Gastroesophageal sphincter (tissue), 4 donors: ENCODE measurements around the gene COA8. TPM values are rescaled to one million over a fixed set of nuclear protein-coding genes. Genes with fewer than 3 reads are reported as not detected.

Experiments
- ATAC-seq: fragments of 150-250 bp; one replicate; pipeline ENCODE4 v1.9.1; 2016; ENCODE audit warnings: mild to moderate bottlenecking, moderate library complexity
- H3K27ac ChIP-seq, 4 donors: fragments of 200-600 bp; sonication (generic) in 3 of 4; 1 replicate in 3 of 4; 2 replicates in 1 of 4; pipeline ENCODE4 v1.5.1; 2016 to 2019
- H3K27me3 ChIP-seq: fragments of 200-600 bp; sonication (generic); one replicate; pipeline ENCODE4 v1.5.1; 2019
- H3K36me3 ChIP-seq, 2 donors: fragments of 200-600 bp; sonication (generic); one replicate each; pipeline ENCODE4 v1.5.1; 2019; ENCODE audit warnings: control low read depth in 1 of 2
- H3K4me1 ChIP-seq, 3 donors: fragments of 200-600 bp; sonication (generic); 1 replicate in 2 of 3; 2 replicates in 1 of 3; pipeline ENCODE4 v1.5.1; 2016 to 2019; ENCODE audit warnings: control low read depth in 2 of 3
- H3K4me3 ChIP-seq, 2 donors: fragments of 200-600 bp; sonication (generic); one replicate each; pipeline ENCODE4 v1.5.1; 2019; ENCODE audit warnings: mild to moderate bottlenecking in 1 of 2, moderate library complexity in 1 of 2
- H3K9me3 ChIP-seq, 3 donors: fragments of 200-600 bp; sonication (generic); one replicate each; pipeline ENCODE4 v1.5.1; 2017 to 2019; ENCODE audit warnings: control low read depth in 2 of 3
- EP300 ChIP-seq: sonication (generic); formaldehyde crosslinking; IDR thresholded peaks from one replicate; pipeline ENCODE4 v1.6.1; 2017; ENCODE audit warnings: antibody characterized with exemption, mild to moderate bottlenecking
- POLR2A ChIP-seq, 2 donors: fragments of 450-650 bp; IDR thresholded peaks; one replicate each; pipeline ENCODE4 v1.6.1; 2017; ENCODE audit warnings: antibody characterized with exemption in 2 of 2, mild to moderate bottlenecking in 2 of 2, moderate library complexity in 1 of 2
- POLR2AphosphoS5 ChIP-seq: sonication (generic); formaldehyde crosslinking; IDR thresholded peaks from one replicate; pipeline ENCODE4 v1.6.1; 2017; ENCODE audit warnings: antibody characterized with exemption
- WGBS, 2 donors: methylation state at CpG; one replicate each; pipeline ENCODE4 v1.1.5; 2018; ENCODE audit warnings: low coverage in 1 of 2; 5-methylcytosine and 5-hydroxymethylcytosine counted together
- total RNA-seq, 4 donors: library from RNA; depleted of rRNA; stranded (reverse); fragments of >200 nt; gene quantifications; one replicate each; pipeline ENCODE4 v1.1.0, GENCODE V29; 2016
- TF ChIP-seq, protein P1 (sequence below), 4 experiments: fragments of 200-600 bp in 2 of 4; fragments of 450-650 bp in 2 of 4; sonication (generic) in 1 of 4; IDR thresholded peaks; one replicate each; pipeline ENCODE4 v1.5.1; 2017 to 2019; ENCODE audit warnings: antibody characterized with exemption in 4 of 4, mild to moderate bottlenecking in 2 of 4, moderate library complexity in 2 of 4

The COA8 gene
- total RNA-seq, 4 donors from 2014 or later = 25.8 to 41.4 (median 28.4) TPM

DNA sequence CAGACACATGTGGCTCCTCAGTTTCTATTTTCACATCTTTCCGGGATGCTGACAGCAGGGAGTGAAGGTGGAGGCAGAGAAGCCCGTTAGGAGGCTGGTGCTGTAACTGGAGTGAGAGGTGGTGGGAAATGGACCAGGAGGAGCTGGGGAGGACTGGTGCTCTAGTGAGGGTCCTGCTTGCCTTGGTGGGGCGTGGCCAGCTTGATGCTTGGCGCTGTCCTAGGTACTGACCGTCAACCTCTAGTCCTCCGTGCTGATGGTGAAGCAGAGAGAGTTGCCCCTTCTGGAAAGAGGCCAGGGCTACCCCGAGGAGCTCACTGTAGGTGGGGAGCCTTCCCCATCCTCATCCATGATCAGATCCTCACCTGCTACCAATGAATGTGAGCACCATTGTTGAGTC lies 32.4 kb upstream of the COA8 start:
- no peak overlapping the region for H3K4me3 ChIP-seq
- H3K4me1 ChIP-seq = peaks cover 2 to 92% (median 64%) of the 10 kb centered on the region in 3 donors
- peaks cover 0 to 51% of the 10 kb centered on the region in 2 donors for H3K36me3 ChIP-seq
- H3K27ac ChIP-seq = peak overlapping the region in 3 of 4 donors; percentile 92 to 96 (median 96)
- no peaks in the 10 kb centered on the region for H3K27me3 ChIP-seq
- H3K9me3 ChIP-seq = no peaks in the 10 kb centered on the region
- no peak for ATAC-seq
- WGBS, 2 donors = 43% methylated on average over 4 of the region's 7 CpGs; no CpG with 5 or more reads in 1 of the 2 donors
- TF ChIP-seq POLR2AphosphoS5 (no peak), POLR2A (IDR thresholded peaks at IDR 0.05) (no peak), EP300 (no peak)
- TF ChIP-seq, protein P1, sequence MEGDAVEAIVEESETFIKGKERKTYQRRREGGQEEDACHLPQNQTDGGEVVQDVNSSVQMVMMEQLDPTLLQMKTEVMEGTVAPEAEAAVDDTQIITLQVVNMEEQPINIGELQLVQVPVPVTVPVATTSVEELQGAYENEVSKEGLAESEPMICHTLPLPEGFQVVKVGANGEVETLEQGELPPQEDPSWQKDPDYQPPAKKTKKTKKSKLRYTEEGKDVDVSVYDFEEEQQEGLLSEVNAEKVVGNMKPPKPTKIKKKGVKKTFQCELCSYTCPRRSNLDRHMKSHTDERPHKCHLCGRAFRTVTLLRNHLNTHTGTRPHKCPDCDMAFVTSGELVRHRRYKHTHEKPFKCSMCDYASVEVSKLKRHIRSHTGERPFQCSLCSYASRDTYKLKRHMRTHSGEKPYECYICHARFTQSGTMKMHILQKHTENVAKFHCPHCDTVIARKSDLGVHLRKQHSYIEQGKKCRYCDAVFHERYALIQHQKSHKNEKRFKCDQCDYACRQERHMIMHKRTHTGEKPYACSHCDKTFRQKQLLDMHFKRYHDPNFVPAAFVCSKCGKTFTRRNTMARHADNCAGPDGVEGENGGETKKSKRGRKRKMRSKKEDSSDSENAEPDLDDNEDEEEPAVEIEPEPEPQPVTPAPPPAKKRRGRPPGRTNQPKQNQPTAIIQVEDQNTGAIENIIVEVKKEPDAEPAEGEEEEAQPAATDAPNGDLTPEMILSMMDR (IDR thresholded peaks at IDR 0.05) = no peak

GRCh38 chr14:103530831-103531230 lies 31.9 kb upstream of the COA8 start:
- no peaks in the 10 kb centered on the region for H3K9me3 ChIP-seq
- H3K27ac ChIP-seq = peak overlapping the region in 3 of 4 donors; percentile 92 to 96 (median 96)
- no peak for ATAC-seq
- H3K4me3 ChIP-seq = no peak overlapping the region
- H3K27me3 ChIP-seq = no peaks in the 10 kb centered on the region
- peaks cover 2 to 97% (median 65%) of the 10 kb centered on the region in 3 donors for H3K4me1 ChIP-seq
- 70% methylated on average over 2 of the region's 11 CpGs; no CpG with 5 or more reads in 1 of the 2 donors for WGBS, 2 donors
- peaks cover 0 to 55% of the 10 kb centered on the region in 2 donors for H3K36me3 ChIP-seq
- TF ChIP-seq, protein P1 (IDR thresholded peaks at IDR 0.05) = no peak
- no peak for TF ChIP-seq EP300
- TF ChIP-seq POLR2AphosphoS5 = no peak
- TF ChIP-seq POLR2A (IDR thresholded peaks at IDR 0.05) = no peak

DNA sequence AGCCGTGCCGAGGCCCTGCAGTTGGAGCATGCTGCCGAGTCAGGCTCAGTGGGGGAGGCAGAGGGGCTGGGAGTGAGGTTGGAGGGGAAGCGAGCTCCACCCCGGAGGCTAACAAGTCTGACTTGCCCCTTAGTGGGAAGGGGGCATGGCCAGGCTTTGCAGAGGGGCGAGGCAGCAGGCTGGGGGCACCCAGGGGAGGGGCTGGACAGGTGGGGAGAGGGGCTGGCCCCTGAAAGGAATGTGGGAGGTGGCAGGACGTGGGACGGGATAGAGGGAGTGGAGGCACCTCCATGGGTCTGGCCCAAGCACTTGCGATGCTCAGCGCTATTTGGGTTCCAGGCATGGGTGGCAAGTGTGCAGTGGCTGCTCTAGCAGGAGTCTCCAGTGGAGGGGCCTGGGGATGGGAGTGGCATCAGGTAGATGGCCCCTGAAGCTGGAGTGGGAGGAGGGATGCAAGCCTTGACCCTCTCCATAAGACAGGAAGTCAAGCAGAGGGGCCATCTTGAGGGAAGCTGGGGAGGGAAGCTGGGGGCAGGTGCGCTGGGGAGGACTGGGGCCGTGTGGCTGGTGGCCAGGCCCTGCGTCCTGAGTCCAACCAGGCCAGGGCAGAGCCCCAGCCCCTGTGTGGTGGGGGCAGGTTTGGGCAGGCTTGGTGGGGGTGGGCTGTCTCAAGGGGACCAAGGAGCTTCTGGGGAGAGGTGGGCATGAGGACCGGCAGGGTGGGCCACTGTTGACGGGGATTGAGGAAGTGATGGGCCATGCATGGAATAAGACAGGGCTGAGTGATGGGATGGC lies 31.1 kb upstream of the COA8 start:
- no peak overlapping the region for H3K4me3 ChIP-seq
- no peak for ATAC-seq
- H3K36me3 ChIP-seq = peaks cover 0 to 59% of the 10 kb centered on the region in 2 donors
- no peaks in the 10 kb centered on the region for H3K9me3 ChIP-seq
- peaks cover 2 to 97% (median 65%) of the 10 kb centered on the region in 3 donors for H3K4me1 ChIP-seq
- no peaks in the 10 kb centered on the region for H3K27me3 ChIP-seq
- TF ChIP-seq POLR2A (IDR thresholded peaks at IDR 0.05) (no peak), POLR2AphosphoS5 (no peak), EP300 (no peak)
- TF ChIP-seq, protein P1 (IDR thresholded peaks at IDR 0.05) = no peak
- WGBS, 2 donors = 69 to 73% methylated on average over 3 to 8 of the region's 15 CpGs
- peak overlapping the region in 3 of 4 donors; percentile 92 to 96 (median 96) for H3K27ac ChIP-seq

- WGBS, 2 donors = no CpG with 5 or more reads among the region's 32 CpGs
- no peak for ATAC-seq
- Histone ChIP-seq H3K27ac (peak overlapping the region; percentile 78 to 96 (median 94)), H3K36me3 (peaks cover 0 to 59% of the 10 kb centered on the region in 2 donors), H3K4me1 (peaks cover 2 to 98% (median 64%) of the 10 kb centered on the region in 3 donors), H3K4me3 (peak overlapping the region in 1 of 2 donors; percentile 45), H3K9me3 (no peaks in the 10 kb centered on the region), H3K27me3 (no peaks in the 10 kb centered on the region)
- TF ChIP-seq, protein P1 (IDR thresholded peaks at IDR 0.05) = peak in 1 of 4 experiments; percentile 16
- TF ChIP-seq POLR2A (IDR thresholded peaks at IDR 0.05) (no peak), EP300 (no peak), POLR2AphosphoS5 (no peak)
Measured at GRCh38 chr14:103532216-103533136, 30.3 kb upstream of the COA8 start.
